Activated CD8-positive, alpha-beta memory T cell treated with anti-CD3 and anti-CD28 coated beads, Interleukin-2, amount 50 U/mL, for 24 hours (primary cell): ENCODE measurements around the gene KIF26A.

ENCODE experiments used
- DNase-seq: peaks from one replicate; pipeline ENCODE4 v3.0.0-alpha.2; 2020; ENCODE audit errors: extremely low read depth

The KIF26A gene

DNA sequence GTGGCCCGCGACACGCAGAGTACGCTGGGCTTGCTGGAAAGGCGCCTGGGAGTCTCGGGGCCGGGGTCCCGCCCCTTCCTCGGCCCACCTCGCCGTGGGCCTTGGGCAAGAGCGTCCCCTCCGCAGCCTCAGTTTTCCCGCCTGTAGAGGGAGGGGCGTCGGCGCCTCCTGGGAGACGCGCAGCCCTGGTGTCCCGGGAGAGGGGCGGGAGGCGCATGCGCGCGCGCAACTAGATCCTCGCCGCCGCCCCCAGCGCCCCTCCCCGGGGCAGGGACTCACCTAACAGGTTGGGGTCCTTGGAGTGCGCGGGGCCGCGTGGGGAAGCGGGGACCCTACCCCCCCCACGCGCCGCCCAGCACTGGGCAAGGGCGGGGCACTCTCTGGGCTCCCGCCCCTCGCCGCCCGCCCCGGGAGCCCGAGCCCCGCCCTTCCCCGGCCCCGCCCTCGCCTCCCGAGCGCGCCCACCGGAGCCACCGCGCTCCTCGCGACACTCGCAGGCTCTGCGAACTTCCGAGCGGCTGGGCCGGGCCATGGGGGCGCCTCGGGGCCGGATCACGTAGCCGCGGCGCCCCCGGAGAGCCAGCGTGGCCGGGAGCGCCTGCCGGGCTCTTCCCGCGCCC is at the start of gene KIF26A:
Gene KIF26A, plus strand, starts transcription at position 490 of the 620 bp plus-strand sequence. CDS start 136 bp downstream, outside the sequence.
- DNase-seq, result no peak

DNA sequence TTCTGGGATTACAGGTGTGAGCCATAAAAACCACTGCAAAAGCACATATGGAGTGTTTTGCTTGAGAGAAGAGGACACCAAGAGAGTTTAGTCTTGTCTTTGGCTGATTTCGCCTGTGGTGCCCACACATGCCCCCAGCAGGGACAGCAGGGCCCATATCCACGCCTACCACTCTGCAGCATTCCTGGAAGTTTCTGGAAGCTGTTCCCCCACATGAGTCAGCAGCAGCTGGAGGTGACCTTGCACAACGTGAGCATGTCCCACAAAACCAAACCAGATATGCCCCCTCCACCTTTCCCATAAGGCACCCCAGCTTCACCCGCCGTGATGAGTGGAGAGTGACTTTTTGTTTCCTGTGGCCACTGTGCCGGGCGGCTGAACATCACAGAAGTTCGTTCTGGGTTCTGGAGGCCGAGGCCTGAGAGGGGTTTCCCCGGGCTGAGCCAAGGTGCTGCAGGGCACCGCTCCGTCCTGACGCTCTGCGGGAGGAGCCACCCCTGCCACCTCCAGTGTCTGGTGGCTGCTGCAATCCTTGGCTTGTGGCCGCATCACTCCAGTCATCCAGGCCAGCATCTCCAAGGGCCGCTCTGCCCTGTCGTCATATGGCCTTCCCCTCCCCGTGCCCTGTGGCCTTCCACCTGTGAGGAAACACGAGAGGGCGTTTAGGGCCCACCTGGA is 48.2 kb upstream of the KIF26A start:
- DNase-seq, result no peak

DNA sequence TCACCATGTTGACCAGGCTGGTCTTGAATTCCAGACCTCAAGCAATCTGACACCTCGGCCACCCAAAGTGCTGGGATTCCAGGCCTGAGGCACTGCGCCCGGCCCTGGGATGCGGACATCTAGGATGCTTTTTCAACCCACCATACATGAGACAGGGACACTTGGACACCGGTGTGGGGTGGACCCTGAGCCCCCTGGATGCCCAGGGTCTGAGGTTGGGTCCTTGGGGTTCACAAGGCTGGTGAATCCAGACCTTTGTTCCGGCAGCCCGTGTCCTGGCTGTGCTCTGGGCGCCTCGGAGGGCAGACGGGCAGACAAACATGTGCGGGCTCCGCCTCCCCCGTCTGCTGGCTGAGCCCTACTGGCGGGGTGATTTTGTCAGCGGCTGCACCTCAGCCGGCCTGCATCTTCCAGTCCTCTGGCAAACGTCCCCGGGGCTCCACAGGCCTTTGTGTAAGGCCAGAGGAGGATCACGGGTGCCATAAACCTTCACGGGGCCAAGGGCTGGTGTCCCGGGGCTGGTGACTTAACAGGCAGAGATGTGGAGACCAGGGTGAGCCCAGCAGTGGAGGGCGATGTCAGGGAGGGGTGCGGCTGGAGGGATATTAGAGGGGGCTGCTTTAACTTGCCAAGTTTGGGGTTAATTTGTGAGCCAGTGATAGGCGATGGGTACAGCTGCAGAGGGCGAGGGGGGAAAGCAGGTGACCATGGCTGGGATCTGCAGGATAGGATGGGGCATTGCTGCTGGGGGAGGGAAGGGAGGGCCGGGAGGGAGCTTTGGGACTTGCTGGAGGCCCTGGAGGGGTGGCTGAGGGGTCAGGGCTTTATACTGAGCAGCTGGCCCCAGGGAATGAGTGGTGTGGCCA is 47.1 kb upstream of the KIF26A start:
- no peak for DNase-seq

DNA sequence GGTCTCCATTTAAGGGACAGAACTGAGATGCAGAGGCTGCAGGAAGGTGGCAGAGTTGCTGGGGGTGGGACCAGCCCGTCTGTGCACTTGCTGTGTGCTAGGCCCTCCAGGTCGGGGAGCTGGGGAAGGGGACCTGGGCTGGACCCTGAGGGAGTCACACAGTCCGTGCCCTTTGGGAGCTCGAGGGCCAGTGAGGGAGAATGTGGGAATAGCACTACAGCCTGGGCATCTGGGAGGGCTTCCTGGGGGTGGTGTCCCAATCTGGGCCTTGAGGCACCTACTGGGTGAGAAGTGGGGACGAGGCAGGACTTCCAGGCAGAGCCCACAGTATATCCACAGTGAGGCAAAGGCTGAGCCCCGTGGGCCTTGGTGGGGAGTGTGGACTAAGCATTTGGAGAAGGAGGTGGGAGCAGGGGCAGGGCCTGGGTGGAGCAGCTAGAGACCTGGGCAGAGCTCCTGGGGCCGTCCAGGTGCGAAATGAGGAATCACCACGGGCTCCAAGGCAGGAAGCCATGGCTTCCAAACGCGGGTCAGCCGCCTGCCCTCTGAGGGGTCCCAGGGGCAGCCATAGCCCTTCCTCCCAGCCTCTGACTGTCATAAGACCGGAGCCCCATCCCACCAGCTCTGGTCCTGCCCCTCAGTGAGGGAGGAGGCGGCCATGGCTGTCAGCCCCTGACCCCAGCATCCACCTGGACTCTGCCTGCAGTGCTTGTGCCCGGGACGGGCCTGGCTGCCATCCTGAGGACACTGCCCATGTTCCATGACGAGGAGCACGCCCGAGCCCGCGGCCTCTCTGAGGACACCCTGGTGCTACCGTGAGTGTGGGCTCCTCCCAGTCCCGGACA is 46.2 kb upstream of the KIF26A start:
- DNase-seq, result no peak

DNA sequence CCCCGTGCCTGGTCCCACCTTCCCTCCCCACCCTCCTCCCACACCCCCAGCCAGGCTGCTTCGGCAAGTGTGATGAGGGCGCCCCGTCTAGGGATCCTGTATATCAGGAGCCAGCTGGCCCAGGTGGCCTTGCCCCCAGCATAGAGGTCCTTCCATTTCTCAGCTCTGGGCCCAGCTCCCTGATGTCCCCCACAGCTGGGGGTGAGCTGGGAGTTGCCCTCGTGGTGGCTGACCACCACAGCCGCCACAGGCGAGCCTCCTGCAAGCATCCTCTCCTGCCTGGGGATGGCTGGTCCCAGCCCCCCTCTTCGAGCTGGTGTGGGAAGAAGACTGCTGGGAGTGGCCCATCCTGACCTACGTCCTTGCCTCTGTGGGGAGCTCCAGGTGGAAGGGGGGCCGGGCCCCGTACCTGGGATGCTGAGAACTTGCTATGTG is 45.4 kb upstream of the KIF26A start:
- DNase-seq, result no peak

DNA sequence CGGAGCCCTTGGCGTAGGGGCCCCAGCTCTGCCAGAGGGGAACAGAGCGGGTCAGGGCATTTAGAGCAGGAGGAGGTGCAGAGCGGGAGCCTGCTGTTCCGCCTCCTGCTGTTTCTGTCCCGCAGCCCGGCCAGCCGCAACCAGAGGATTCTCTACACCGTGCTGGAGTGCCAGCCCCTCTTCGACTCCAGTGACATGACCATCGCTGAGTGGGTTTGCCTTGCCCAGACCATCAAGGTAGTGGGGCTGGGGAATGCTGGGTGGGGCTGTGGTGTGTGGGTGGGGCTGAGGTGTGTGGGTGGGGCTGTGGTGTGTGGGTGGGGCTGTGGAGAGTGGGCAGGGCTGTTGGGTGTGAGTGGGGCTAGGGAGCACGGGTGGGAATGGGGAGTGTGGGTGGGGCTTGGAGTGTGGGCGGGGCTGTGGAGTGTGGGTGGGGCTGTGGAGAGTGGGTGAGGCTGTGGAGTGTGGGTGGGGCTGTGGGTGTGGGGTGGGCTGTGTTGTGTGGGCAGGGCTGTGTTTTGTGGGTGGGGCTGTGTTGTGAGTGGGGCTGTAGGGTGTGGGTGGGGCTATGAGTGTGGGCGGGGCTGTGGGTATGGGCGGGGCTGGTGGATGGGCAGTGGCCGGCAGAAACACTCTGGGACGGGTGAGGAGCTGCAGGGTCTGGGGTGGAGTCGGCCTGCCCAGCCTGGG is 44.9 kb upstream of the KIF26A start:
- no peak for DNase-seq

DNA sequence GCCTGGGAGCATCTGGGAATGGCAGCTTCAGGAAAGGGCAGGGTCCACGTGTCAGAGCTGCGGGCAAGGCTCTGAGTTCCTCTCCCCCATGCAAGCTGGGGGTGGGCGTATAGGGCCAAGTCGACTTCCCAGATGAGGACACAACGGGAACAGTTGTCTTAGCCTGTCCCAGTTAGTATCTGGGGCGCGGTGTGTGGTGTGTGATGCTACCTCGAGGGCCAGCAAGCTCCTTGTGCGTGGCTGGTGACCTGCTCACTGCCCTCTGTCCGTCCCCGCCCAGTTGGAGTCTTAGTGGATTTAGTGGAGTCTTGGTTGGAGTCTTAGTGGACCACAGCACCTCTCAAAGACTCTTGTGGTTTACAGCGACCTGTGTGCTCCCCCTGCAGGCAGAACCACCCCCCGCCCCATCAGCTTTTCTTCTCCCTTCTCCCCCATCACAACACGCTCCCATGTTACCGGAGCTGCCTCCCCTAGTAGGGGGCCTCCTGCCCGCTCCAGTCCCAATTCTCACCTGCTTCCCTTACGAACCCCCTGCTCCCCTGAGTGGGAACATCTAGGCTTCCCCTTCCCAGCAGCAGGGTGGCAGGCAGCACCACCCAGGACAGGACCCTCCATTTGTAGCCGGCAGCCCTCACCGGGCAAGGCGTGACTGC is 44.2 kb upstream of the KIF26A start:
- DNase-seq, result no peak

DNA sequence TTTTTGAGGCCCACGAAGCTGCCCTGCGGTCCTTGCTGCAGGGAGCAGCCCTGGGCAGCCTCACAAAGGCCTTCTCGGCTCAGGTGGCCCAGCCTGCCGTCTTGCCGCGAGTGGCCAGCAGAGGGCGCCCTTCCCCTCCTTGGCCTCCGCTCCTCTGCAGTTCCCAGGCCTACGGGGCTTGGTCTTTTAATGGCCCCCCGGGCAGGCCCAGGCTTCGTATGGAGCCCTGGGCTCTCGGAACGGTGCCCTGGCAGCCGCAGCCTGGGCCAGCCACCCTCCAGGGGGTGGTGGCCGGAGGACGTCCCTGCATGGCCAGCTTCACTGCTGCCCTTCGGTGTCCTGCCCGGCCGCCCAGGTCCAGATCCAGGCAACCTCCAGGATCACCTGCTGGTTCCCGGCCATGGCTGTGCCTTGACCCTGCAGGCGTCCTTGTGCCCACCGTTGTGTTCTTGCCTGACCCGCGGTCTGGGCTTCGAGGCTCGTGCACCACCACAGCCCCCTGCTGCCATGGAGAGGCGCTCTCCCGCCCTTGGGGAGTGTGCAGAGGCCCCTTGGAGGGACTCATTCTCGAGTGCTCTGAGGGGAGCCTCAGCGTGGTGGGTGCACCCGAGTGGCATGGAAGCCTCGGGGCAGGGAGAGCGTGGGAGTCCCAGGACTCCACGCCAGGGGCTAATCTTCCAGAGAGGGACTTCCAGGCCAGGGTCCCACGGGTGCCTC is 43.5 kb upstream of the KIF26A start:
- peak; percentile 24 for DNase-seq

DNA sequence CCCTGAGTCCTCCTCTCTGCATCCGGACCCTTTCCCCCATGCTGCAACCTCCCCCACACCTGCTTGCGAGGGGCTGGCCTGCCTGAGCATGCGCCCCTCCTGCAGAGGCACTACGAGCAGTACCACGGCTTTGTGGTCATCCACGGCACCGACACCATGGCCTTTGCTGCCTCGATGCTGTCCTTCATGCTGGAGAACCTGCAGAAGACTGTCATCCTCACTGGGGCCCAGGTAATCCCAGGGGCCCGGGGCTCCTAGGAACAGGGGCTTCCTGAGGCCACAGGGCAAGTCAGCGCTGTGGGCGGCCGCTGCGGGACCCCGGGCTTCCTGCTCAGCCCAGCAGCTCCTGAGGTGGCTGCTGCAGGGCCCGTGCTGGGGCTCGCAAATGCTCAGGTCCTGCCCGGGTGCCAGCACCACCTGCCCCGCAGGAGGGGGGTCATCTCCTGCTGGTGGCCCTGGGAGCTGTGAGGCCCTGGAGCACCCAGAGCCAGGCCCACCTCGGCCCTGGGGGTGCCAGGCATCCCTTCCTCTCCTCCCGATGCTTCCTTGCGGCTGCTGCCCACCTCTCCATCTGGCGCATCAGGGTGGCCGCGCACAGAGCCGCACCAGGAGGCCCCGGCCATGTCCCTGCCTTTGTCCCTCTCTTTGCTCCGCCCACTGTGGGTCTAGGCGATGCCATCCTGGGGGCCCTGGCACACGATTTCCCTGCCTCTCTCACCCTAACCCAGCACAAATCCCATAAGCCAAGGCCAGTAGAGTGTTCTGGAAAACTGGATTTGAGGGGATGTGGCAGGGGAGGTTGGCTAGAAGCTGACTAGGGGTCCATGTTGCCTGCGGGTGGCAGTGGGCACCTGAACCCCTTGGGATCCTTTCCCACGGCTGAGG is 42.7 kb upstream of the KIF26A start:
- DNase-seq, result no peak

DNA sequence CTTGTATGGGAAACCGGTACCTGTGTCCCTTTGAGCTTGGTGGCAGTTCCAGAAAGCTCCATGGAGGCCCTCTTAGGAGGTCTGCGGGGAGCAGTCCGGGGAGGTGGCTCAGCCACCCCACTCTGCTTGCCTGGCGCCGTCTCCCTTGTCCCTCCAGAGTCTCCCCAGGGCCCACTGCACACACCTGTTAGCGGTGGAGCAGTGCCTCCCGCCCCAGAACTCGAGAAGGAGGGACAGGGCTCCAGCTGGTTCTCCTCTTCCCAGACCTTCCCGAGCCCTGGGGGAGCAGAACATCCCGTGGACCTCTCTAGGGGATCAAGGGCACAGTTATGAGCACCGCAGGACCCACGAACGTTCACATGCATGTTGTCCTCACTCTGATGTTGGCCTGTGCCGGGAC is 42.1 kb upstream of the KIF26A start:
- DNase-seq, result no peak

DNA sequence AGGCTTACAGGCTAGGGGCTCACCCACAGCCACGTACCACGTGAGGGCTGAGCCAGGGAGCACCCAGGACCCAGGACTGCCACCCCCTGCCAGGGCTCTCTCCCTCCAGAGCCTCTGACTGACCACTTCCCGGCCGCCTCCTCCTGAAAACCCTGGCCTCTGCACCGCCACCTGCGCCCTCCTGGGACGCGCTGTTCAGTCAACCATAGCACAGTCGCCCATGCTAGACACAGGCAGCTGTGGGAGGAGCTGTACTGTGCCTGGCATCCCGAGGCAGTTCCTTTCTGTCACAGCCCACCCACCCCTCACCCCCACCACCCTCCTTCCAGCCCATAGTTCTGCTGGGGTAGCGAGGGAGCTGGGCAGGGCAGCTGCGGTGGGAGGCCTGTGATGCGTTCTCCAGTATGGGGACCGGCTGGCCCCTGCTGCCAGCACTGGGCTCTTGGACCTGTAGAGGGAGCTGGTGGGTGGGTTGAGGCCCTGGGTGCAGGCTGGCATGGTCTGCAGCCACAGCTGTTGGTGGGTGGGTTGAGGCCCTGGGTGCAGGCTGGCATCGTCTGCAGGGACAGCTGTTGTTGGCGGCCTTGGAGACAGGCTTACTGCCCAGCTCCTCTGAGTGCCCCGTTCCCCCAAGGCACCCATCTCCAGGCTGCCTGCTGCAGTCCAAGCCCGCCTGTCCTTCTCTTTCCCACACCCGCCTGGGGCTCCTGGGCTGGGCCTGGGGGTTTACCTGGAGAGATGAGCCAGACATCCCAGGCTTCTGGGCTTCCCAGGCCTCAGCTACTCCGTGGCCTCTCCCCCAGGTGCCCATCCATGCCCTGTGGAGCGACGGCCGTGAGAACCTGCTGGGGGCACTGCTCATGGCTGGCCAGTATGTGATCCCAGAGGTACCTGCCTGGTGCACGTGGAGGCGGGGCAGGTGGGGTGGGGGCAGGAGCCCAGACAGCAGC is 41.4 kb upstream of the KIF26A start:
- no peak for DNase-seq

DNA sequence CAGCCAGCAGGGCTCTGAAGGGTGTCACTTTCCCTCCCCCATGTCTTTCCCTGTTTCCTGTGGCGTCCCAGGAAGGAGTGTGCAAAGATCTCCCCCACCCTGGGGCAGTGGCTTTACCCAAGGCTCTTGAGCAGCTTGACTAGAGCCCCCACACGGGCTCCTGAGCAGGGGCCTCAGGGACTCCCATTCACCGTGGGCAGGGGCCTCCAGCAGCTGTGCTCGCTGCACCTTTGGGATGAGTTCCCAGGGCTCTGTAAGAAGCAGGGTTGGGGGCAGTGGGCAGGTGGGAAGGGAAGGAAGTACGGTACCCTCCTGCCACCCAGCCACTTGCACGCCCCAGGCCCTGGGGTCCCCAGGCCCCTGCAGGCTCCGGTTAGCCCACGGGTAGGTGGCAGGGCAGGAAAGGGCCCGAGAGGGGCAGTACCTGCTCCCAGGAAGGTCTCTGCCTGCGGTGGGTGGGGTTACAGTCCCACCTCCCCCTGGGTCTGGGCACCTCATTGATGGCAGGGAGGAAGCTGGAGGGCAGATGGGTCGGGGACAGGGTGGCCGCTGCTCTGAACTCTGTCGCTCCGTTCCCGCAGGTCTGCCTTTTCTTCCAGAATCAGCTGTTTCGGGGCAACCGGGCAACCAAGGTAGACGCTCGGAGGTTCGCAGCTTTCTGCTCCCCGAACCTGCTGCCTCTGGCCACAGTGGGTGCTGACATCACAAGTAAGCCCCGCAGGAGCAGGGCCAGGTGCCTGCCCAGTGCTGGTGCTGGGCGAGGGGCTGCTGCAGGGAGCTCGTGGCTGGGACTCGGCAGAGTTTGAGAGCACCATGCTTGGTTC is 39.9 kb upstream of the KIF26A start:
- DNase-seq, result no peak

DNA sequence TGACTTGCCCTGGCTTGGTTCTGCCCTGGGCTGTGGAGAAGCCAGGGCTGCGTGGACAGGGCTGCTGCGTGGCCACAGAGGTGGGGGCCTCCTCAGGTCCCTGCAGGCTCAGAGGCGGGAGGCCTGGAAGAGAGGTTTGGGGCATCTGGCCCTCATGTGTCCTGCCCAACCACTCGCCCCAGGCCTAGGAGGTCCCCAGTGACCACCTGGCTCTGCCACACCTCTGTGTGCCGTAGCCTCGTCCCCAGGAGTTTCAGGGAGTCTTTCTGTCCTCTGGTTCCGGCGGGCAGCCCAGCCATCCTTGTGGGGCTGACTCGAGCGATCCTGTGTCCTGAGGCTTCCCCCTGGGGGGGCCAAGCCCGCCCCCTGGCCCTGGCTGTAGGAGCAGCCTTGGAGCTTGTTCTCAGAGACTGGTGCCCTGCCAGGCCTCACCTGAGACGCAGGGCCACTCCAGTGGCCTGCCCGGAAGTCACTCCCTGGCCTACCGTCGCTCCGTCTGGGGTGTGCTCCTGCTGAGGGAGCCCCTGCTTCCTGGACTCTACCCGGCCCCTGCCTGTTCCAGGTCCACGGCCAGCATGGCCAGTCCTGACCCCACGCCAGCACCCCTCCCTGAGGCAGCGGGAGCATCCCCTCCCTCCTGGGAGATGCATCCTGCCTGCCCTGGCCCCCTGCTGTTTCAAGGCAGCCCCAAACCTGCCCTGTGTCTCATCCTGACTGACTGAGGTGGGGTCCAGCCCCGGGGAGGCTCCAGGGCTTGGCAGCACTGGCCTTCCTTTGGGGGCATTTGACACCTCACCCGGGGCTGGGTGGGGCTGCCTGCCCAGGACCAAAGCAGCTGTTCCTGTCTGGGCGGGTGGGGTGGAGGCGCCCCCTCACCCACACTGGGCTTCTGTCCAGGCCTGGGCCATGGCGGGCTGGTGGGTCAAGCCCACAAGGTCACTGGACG is 39.0 kb upstream of the KIF26A start:
- DNase-seq, result no peak

DNA sequence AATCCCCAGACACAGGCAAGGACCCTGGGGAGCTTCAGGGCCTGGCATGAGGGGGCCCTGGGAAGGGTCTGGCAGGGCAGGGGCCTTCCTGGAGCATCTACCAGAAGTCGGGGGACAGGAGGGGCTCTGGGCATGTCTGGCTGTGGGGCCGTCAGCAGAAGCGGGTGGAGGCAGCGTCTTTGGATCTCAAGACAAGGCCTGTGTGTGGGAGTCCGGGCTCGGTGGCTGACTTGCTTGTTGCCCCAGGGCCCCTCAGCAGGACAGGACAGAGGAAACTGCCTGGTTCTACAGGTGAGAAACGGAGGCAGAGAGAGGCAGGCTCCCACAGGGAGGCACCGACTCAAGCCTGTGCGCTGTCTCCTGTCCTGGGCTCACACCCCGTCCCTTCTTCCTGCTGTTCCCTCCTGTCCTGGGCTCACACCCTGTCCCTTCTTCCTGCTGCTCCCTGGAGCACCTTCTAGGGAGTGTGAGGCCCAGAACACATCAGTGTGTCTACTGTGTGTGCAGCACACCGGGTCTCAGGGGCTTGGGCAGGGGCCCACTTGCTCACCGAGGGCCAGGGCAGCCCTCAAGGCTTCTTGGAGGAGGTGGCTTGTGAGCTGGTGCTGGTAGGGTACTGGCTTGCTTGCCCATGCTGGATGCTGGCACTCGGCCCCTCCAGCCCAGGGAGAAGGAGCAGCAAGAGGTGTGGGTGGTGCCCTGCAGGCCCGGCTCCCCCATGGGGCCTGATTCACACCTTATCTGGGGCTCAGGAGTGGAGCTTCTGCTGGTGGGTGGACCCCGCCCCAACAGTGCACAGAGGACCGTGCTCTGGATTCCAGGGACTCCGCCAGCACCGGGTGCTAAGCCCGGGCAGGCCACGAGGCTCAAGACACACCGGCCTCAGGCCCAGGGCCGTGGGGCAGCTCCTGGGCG is 38.0 kb upstream of the KIF26A start:
- no peak for DNase-seq
